COLO668 (cell line): ENCODE results near the gene BRI3.

Experiments used
- DNase-seq: peaks from one replicate; lab custom pipeline; 2025; ENCODE audit not compliant: unreplicated experiment; lab: John Stamatoyannopoulos, UW

The BRI3 gene, protein sequence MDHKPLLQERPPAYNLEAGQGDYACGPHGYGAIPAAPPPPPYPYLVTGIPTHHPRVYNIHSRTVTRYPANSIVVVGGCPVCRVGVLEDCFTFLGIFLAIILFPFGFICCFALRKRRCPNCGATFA

DNA sequence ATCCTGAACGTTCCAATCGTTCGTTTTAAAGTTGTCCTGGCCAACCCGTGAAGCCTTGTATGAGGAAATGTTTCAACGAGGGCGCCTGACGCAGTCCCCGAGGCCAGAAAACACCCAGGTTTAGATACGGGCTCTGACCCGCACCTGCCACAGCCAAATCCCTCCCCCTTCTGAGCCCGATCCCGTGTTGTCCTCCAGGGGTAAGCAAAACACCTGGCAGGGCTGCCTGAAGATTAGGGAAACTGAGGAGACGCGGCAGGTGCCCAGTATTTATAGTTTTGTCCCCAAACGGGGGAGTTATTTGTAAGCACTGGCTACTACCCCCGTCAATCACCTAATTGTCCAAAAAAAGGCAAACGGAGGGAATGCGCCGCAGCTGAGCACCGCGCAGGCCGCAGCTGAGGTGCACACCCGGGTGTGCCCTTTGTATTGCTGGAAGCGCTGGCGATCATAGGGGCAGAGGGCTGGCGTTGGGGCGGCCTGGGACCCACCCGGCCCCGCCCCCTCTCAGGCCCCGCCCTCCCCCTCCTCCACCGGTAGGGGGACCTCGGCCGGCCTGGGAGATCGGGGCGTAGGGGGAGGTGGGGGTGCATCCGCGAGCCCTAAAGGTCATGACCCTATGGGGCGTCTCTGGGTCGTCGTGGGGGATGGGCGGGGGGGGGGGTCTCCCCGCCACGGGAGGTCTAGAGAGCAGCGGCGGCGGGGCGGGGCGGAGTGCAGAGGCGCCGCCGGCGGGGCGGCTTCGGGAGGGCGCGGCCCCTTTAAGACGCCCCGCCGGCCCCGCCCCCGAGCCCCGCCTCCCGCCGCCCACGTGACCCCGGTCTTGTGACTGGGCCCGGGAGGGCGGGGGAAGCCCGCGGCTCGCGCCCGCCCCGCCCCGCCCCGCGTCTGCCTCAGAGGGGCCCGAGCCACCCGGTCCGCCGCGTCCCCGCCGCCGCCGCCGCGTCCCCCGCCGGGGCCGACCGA lies at the start of gene BRI3:
TSS of gene BRI3 (plus strand) at position 896 of the 966 bp plus-strand sequence. CDS start 110 bp downstream, outside the sequence.
- peak; percentile 95 for DNase-seq

DNA sequence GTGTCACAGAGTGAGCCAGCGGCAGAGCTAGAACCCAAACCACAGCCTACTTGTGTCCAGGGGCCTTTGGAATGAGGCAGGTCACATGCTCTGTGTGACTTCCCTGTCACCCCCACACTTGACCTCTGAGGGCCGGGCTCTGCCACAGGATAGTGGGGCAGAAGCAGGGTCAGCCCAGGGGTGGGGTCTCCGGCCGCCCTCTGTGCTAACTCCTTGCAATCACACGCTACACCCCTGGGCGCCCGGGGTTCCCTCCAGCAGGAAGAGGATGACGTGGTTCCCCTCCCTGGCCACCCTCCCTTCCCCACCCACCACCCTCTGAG lies 49.3 kb upstream of the BRI3 start:
- DNase-seq: no peak

DNA sequence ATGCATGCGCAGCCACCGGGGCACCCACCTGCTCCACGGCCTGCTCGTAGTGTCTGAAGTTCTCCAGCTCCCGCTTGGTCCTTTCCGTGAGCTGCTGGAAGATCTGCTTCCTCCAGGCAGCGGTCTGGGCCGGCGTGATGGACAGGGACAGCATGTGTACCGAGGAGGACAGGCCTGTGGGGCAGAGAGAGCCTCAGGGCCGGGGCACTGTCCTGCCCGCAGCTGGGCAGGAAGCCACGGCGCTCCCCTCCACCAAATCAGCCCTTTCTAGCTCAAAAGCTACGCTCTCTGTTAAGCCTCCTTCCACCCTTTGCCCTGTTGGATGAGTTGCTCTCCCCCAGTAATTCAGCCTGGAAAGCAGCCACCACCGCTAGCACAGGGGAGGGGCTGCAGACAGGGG lies 48.7 kb upstream of the BRI3 start:
- DNase-seq: no peak

DNA sequence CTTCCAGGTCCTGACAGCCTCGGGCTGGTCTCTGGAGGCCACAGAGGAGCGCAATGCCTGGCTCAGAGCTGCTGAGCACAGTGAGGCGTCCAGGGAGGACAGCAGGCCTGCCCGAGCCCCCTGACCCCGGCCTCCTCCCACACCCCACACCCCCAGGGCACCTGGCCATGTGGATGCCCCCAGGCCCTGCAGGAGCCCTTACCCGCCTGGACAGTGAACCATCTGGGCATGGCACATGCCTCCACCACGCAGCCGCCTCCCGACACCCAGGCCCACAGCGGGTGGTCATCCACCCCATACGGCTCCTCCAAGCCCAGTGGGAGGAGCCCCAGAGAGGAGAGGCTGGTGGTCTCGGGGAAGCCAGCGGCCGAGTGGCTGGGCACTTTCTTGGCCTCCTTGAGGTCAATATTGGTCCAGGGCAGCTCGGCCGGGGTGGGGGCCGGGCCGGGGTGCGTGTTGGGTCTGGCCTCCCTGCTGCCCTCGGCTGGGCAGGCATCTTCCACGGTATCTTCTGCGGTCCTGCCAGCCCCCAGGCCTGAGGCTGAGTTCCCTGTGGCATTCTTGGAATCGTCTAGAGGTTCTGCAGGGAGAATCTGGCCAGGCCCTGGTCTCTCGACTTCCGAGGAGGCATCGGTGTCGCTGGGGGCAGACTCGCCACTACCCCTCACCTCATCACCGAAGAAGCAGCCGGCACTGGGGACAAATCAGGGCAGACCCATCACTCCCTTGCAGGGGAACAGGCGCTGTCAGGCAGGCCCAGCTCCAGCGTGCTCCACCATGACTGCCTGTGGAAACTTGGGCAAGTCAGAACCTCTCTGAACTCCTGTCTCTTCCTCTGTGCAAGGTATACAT lies 48.0 kb upstream of the BRI3 start:
- no peak for DNase-seq

DNA sequence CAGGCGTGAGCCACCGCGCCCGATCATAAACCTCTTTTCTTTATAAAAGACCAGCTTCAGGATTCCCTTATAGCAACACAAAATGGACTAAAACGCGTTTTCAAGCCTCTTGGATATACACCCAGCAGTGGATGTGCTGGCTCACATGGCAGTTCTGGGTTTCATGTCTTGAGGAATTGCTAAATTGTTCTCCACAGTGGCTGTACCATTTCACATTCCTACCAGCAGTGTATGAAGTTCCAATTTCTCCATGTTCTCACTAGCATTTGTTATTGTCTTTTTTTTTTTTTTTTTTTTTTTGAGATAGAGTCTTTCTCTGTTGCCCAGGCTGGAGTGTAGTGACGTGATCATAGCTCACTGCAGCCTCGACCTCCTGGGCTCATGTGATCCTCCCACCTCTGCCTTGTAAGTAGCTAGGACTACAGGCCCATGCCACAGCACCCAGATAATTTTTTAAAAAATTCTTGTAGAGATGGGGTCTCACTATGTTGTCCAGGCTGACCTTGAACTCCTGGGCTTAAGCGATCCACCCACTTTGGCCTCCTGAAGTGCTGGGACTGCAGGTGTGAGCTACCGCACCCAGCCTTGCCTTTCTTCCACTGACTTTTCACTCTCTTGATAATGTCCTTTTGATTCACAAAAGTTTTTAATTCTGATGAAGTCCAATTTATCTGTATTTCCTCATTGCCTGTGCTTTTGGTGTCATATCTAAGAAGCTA lies 46.9 kb upstream of the BRI3 start:
- DNase-seq: no peak

DNA sequence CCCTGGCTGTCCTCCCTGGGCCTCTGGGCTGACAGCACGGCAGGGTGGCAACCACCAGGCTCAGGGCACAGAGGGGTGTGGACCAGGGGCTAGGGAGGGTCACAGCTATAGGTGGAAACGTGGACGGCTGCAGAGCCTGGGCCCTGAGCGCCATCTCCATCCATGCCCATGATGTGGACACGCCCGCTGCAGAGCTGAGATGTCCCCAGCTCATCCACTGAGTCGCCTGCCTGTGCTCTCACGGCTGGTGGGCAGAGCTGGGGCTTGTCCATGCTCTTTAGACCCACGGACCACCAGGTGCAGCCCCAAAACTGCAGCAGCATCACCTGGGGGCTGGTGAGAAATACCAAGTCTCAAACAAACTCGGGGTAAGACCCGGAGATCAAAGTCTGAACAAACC lies 45.6 kb upstream of the BRI3 start:
- no peak for DNase-seq

DNA sequence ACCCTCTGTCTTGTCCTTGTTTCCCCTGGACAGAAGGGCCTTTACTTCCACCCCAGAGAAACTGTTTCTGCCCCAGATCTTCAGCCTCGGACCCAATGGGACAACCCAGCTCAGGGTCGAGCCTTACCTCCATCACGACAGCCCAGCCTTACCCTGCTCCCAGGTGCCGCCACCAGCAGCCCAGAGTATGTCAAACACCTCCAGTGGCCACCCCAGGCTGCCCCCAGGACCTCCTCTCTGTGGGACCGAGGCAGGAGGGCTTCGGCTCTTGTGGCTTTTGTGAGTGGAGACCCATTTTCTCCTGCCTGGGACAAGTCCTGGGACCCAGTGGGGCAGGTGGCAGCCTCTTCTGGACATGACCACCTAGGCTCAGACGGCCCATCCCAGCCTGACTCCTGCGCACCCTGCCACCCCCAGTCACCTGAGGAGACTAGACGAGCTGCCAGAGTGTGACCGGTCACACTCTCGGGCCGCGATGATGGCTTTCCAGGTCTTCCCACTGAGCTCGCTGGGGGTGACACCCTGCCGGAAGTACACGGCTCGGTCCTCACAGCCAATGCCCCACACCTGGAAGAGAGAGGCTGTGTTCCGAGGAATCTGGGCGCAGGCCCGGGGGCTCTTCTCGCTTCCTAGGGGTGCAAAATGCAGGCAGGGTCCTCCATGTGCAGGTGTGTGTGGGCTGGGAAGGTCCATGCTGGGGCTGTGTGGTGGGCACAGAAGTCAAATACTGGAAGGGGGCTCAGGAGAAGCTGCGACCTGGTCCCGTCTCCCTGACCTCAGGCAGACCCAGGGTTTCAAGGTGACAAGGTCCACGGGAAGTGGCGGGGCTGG lies 44.9 kb upstream of the BRI3 start:
- DNase-seq: no peak

DNA sequence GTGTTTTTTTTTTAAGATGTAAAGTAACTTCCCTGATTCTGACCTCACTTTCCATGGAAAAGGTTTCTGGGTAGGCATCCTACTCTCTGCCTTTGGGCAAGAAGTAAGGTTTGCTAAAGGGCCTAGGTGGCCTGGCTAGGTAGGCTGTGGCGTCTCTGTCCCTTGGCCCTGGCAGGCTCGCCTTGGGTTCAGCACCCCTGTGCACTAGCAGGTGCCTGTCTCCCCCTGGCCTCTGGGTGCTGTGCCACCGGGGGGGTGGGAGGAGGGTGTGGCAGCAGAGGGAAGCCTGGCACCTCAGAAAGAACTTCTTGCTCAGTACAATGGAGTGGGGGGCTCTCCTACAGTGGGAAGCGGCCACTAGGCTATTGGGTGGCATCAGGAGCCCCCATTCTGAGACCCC lies 43.4 kb upstream of the BRI3 start:
- DNase-seq: no peak

DNA sequence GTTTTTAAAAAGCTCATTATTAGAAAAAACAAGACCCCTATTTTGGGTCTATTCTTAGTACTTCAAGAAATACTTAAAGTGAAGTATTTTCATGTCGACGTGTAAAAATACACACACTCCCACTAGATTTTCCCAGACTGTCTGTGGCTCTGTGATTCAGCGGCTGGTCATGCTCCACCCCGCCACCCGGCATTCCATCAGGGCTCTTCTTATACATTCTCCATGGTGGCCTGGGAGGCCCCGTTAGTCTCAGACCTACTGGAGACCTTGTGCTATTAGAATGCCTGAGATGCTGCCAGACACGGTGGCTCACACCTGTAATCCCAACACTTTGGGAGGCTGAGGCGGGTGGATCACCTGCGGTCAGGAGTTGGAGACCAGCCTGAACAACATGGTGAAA lies 42.5 kb upstream of the BRI3 start:
- no peak for DNase-seq

DNA sequence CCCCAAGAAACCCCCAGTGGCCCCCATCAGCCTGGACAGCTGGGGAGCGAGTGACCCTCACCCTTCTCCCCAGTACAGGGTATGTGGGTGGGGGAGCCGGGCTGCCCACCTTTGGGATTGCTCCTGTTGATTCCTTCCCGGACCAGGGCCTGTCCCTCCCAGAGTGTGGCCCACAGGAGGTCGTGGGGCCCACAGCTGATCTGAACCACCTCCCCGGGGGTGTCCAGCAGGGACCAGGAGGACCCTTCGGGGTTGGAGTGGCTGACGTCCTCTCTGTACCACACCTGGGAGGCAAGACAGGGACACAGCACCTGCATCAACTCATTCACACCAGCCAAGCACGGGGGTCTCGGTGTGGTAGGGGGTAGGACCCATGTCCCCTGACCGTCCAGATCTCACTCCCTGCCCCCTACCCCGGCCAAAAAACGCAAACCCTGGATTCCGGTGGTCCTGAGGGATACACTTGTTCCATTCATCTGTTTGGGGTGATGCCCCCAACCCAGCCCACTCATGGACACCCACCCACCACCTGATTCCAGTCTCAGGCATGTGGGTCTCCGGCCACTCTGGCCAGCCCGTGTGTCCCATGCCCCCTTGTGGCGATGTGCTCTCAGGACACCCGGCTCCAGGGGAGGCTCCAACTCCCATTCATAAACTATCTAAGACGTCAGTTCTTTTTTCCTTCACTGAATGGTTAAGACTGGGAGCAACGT lies 40.4 kb upstream of the BRI3 start:
- peak; percentile 38 for DNase-seq

DNA sequence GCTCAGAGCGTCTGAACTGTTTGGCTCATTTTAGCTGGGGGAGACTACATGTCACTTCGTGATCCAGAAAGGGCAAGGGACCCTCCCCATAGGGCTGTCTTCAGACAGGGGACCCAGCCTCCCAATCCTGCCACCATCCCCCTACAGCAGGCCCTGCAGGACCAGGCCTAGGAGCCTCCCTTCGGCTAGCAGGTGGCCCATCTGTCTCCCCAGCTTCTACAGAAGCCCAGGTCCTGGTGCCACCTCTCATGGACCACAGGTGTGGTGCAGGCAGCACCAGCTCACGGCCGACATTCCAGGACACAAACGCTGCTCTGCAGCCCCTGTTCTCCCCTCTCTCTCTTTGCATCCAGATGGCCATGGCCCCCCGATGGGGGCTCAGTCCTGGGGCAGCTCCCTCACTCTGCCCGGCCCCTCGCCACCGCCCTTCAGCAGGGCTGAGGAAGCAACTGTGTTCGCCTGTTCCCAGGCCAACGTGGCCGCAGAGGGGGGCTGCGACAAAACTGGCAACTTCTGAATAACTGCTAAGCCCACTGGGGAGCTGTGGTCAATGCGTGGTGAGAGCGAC lies 39.7 kb upstream of the BRI3 start:
- DNase-seq: no peak

DNA sequence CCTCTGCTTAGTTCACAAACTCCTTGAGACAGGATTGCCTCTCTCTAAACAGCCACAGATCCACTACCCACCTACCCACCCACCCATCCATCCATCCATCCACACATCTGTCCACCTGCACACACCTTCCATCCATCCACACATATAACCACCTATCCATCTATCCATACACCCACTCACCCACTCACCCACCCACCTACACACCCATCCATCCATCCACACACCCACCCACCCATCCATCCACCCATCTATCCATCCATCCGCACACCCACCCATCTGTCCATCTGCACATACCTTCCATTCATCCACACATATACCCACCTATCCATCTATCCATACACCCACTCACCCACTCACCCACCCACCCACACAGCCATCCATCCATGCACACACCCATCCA lies 39.1 kb upstream of the BRI3 start:
- DNase-seq: no peak

DNA sequence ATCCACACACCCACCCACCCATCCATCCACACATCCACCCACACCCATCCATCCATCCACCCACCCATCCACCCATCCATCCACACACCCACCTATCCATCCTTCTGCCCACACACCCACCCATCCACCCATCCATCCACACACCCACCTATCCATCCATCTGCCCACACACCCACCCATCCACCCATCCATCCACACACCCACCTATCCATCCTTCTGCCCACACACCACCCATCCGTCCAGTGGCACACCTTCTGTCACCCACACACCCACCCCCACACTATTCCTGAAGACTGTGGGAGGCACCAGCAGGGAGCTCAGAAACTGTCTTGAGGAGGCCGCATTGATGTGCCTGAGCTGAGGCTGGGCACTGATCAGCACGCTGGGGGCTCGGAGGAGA lies 38.6 kb upstream of the BRI3 start:
- DNase-seq: no peak

DNA sequence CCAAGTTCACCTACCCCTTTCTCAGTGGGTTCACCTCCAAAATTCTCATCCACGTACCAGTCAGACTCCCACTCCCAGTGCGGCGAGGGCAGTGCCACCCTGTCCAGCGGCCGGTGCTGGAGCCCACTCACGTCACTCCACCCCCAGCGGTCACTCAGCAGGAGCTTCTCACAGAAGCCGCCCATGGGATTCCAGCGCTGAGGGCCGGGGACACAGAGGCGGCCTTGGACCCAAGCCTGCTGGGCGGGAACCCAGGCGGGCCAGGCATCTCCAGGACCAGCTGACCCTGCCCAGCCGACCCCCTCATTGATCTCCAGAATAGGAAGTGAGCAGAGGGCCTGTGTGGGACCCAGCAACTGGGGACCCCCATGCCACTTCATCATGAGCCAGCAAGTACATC lies 36.6 kb upstream of the BRI3 start:
- no peak for DNase-seq

DNA sequence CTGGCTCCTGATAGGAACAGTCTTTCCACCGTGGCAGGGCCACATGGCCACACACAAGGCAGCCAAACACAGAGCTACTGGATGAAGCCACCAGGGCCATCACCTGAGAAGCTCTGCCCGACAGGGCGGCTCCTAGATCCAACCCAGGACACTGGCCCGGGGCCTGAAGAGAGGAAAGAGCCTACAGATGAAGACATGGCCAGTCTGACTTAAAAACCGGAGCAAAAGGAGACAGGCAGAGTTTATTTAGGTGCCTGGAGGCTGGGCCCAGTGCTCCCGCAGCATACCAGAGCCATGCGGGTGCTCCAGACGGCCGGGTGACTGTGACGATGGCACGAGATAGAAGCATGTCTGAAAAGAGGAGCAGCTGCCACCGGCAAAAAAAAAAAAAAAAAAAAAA lies 33.3 kb upstream of the BRI3 start:
- DNase-seq: no peak

DNA sequence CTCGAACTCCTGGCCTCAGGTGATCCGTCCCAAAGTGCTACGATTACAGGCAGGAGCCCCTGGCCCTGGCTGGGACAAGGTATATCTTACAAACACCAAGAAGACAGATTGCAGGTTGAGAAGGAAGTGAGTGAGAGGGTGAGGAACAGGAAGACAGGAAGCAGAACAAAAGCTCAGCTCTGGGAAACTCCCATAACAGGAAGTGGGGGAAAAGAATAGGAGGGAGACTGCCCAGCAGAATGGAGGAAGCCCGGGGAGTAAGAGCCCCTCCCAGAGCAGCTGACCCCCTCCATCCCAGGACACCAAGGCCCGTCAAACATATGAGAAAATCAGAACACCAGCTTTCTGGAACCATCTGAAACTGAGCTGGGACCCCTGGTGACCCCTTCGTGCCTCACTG lies 32.4 kb upstream of the BRI3 start:
- DNase-seq: no peak

DNA sequence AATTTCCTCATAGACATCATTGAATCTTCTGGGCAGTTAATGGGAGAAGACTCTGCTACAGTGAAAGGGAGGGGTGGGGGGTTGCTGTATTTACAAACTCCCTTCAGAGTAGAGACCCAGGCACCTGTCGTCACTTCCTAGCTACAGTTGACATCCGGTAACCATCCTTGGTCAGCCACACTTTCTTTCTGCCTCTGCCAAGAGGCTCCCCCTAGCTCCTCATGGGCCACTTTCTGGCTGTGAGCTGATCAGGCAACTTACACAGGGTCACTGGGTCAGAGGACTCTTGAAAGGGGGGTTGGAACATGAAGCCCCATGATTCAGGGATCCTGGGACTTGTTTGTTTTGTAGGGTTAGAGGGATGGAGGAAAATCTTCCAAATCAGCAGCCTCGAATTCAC lies 30.7 kb upstream of the BRI3 start:
- DNase-seq: peak; percentile 11

DNA sequence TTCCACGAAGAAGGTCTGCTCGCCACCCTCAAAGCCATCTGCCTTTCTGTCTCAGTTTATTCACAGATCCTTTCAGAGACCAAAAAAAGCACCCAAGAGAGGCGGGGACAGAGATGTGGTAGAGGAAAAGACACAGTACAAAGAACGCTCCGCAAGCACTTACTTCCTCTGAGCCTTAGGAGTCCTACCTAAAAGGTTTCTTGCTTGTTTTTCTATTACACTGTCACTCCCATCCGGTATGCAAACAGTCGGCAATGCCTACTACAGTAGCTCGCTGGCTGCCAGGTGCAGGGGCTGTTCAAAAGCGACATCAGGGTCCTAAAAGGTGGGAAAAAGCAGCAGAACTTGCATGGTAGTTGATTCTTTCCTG lies 30.3 kb upstream of the BRI3 start:
- no peak for DNase-seq

DNA sequence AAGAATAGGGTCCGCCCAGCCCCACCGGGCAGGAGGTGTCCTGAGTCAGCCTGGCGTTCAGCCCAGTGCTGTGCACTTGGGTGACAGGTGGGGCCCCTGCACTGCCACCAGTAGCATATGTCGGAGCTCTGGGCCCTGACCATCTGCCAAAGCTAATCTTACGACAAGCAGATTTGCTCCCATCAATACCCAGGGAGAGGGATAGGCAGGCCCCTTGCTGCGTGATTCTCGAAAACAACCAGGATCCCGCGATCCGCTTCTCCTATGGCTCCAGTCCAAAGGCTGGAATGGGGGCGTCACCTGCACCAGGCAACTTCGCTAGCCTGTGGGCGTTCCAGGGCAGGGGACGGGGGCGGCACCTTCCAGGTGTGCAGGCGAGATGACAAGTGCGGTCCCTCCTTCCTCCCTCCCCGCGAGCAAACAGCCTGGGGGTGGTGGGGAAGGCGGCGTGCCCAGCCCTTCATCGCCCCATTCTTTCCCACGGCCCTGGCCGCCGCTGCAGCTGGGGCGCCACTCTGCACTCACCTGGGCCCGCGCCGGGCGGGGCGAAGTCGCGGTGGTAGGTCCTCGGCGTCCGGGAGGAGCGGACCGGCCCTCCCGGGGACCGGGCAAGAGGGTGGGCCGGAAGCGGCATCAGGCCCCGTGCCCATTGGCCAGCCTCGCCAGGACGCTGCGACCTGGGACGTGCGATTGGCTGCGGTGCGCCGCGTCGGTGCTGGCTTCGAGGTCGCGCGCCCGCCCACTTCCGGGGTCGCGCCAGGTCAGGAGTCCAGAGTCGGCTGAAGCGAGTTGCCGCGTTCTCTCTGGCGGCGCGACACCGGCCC lies 29.7 kb upstream of the BRI3 start, which contains the start of gene TECPR1:
TSS of gene TECPR1 (minus strand) at position 632 of the 824 bp plus-strand sequence. CDS start 6,086 bp downstream, outside the sequence.
- DNase-seq: peak; percentile 95
